PC-3 (cell line): ENCODE results near the gene RNASEH2B. TPM values are rescaled to one million over a fixed set of nuclear protein-coding genes. Genes with fewer than 3 reads are reported as not detected.

ENCODE experiments used
- ATAC-seq: fragments of 200-7000 bp; cut with Tn5 transposase; 2 replicates; pipeline ENCODE4 v1.9.1; 2020; ENCODE audit warnings: mild to moderate bottlenecking, moderate library complexity
- BruUV-seq: library from RNA; stranded (reverse); fragments of 400-500 nt; replicated peaks from 2 replicates; lab custom pipeline; 2021; lab: Mats Ljungman, UMichigan
- CTCF ChIA-PET: fragments of 300-600 bp; sonication (Branson Sonifier 250); formaldehyde crosslinking; loops from one replicate; lab custom pipeline; 2022; ENCODE audit warnings: antibody characterized with exemption; lab: Charles Lee
- POLR2A ChIA-PET: fragments of 300-600 bp; sonication (Branson Sonifier 250); formaldehyde crosslinking; loops from one replicate; lab custom pipeline; 2022; ENCODE audit warnings: antibody characterized with exemption; ENCODE audit not compliant: unreplicated experiment; lab: Charles Lee
- DNase-seq: peaks from one replicate; pipeline ENCODE4 v3.0.0-alpha.2; 2015
- H2AFZ ChIP-seq: fragments of 300-600 bp; sonication (generic); 2 replicates; pipeline ENCODE4 v1.6.0; 2016; ENCODE audit warnings: antibody characterized with exemption, low read length
- H3F3A ChIP-seq: fragments of 300-600 bp; sonication (generic); one replicate; pipeline ENCODE4 v1.6.0; 2017; ENCODE audit warnings: antibody characterized with exemption, low read length, control low read depth, mild to moderate bottlenecking; ENCODE audit not compliant: unreplicated experiment
- H3K27ac ChIP-seq: fragments of 300-600 bp; sonication (generic); 2 replicates; pipeline ENCODE4 v1.5.1; 2016; ENCODE audit warnings: mild to moderate bottlenecking, low read length
- H3K27me3 ChIP-seq: fragments of 300-600 bp; sonication (generic); 2 replicates; pipeline ENCODE4 v1.6.1; 2016; ENCODE audit warnings: low read length, mixed read lengths
- H3K36me3 ChIP-seq: fragments of 300-600 bp; sonication (generic); 2 replicates; pipeline ENCODE4 v1.6.1; 2016; ENCODE audit warnings: low read depth, mixed run types, low read length, mixed read lengths
- H3K4me1 ChIP-seq: fragments of 300-600 bp; sonication (generic); 2 replicates; pipeline ENCODE4 v1.5.1; 2016; ENCODE audit warnings: low read length; ENCODE audit not compliant: insufficient read depth
- H3K4me2 ChIP-seq: fragments of 300-600 bp; sonication (generic); 2 replicates; pipeline ENCODE4 v1.6.0; 2016; ENCODE audit warnings: low read length
- H3K4me3 ChIP-seq: fragments of 300-600 bp; sonication (generic); 2 replicates; pipeline ENCODE4 v1.5.1; 2016; ENCODE audit warnings: mild to moderate bottlenecking, low read length, mixed read lengths
- H3K79me2 ChIP-seq: fragments of 300-600 bp; sonication (generic); 2 replicates; pipeline ENCODE4 v1.6.1; 2017; ENCODE audit warnings: low read length, mixed read lengths
- H3K9ac ChIP-seq: fragments of 300-600 bp; sonication (generic); 2 replicates; pipeline ENCODE4 v1.6.0; 2016; ENCODE audit warnings: mild to moderate bottlenecking, low read length
- H3K9me2 ChIP-seq: fragments of 300-600 bp; sonication (generic); replicated peaks from 2 replicates; pipeline ENCODE4 v1.6.1; 2016; ENCODE audit warnings: mixed run types, low read length, mixed read lengths
- H3K9me3 ChIP-seq: fragments of 300-600 bp; sonication (generic); 2 replicates; pipeline ENCODE4 v1.6.1; 2016; ENCODE audit warnings: low read length, mixed read lengths
- H4K20me1 ChIP-seq: fragments of 300-600 bp; sonication (generic); 2 replicates; pipeline ENCODE4 v1.6.1; 2016; ENCODE audit warnings: low read length, mixed read lengths
- CTCF ChIP-seq: fragments of 300-600 bp; sonication (generic); conservative IDR thresholded peaks from 2 replicates; pipeline ENCODE4 v1.5.1; 2017; ENCODE audit warnings: antibody characterized with exemption, low read depth, mild to moderate bottlenecking, low read length
- EZH2 ChIP-seq: fragments of 300-600 bp; sonication (generic); IDR thresholded peaks from one replicate; pipeline ENCODE4 v1.6.1; 2017; ENCODE audit warnings: antibody characterized with exemption, mild to moderate bottlenecking, low read length; ENCODE audit not compliant: unreplicated experiment
- EZH2phosphoT487 ChIP-seq: fragments of 300-600 bp; sonication (generic); IDR thresholded peaks from 2 replicates; pipeline ENCODE4 v1.6.1; 2018; ENCODE audit warnings: mild to moderate bottlenecking, antibody characterized with exemption, low read length, borderline replicate concordance
- intact Hi-C: fragments of 100-400 bp; cut with micrococcal nuclease; formaldehyde crosslinking; loops from 2 replicates; pipeline ENCODE4 v1.9.0; 2023
- total RNA-seq: library from RNA; depleted of rRNA; stranded (reverse); fragments of >200 nt; gene quantifications from 2 replicates; pipeline ENCODE4 v1.2.3, GENCODE V29; 2014

The RNASEH2B gene
- total RNA-seq, 1 experiment from 2014 or later, result 36.0 TPM

GRCh38 chr13:50873991-50874390, 35.6 kb upstream of the RNASEH2B start:
- ChIA-PET CTCF (no interaction called here), POLR2A (no interaction called here)
- no peaks in the 10 kb centered on the region for H3F3A ChIP-seq
- H3K27me3 ChIP-seq, result no peaks in the 10 kb centered on the region
- TF ChIP-seq EZH2phosphoT487 (no peak), EZH2 (no peak), CTCF (no peak)
- no peak overlapping the region for H3K4me3 ChIP-seq
- H3K36me3 ChIP-seq, result no peaks in the 10 kb centered on the region
- no peaks in the 10 kb centered on the region for H3K9me2 ChIP-seq
- no peak for DNase-seq
- no TSS peak for BruUV-seq
- no peak overlapping the region for H3K4me2 ChIP-seq
- H3K9me3 ChIP-seq, result no peaks in the 10 kb centered on the region
- H3K27ac ChIP-seq, result no peak overlapping the region
- no peak overlapping the region for H3K9ac ChIP-seq
- H4K20me1 ChIP-seq, result no peaks in the 10 kb centered on the region
- H3K79me2 ChIP-seq, result no peaks in the 10 kb centered on the region
- no peak overlapping the region for H2AFZ ChIP-seq
- no peaks in the 10 kb centered on the region for H3K4me1 ChIP-seq
- ATAC-seq, result no peak
- intact Hi-C loops, result no loop called here

- intact Hi-C loops, result no loop called here
- H3K79me2 ChIP-seq, result no peaks in the 10 kb centered on the region
- no peak overlapping the region for H3K27ac ChIP-seq
- no peaks in the 10 kb centered on the region for H3K36me3 ChIP-seq
- H2AFZ ChIP-seq, result no peak overlapping the region
- H3K4me3 ChIP-seq, result no peak overlapping the region
- no peaks in the 10 kb centered on the region for H3F3A ChIP-seq
- ChIA-PET POLR2A (no interaction called here), CTCF (no interaction called here)
- no peak overlapping the region for H3K4me2 ChIP-seq
- H3K9ac ChIP-seq, result no peak overlapping the region
- no peaks in the 10 kb centered on the region for H3K4me1 ChIP-seq
- no peaks in the 10 kb centered on the region for H3K9me3 ChIP-seq
- no peaks in the 10 kb centered on the region for H4K20me1 ChIP-seq
- ATAC-seq, result no peak
- no peaks in the 10 kb centered on the region for H3K9me2 ChIP-seq
- BruUV-seq, result no TSS peak
- H3K27me3 ChIP-seq, result no peaks in the 10 kb centered on the region
- DNase-seq, result no peak
- TF ChIP-seq EZH2 (no peak), EZH2phosphoT487 (no peak), CTCF (no peak)
These were observed 26.7 kb upstream of the RNASEH2B start for GRCh38 chr13:50882816-50883435.

GRCh38 chr13:50883728-50884127, 25.9 kb upstream of the RNASEH2B start:
- Histone ChIP-seq H3K27ac (no peak overlapping the region), H3K9me3 (no peaks in the 10 kb centered on the region), H3K36me3 (no peaks in the 10 kb centered on the region), H3K9ac (no peak overlapping the region), H3K27me3 (no peaks in the 10 kb centered on the region), H3K4me1 (no peaks in the 10 kb centered on the region), H3K9me2 (no peaks in the 10 kb centered on the region), H4K20me1 (no peaks in the 10 kb centered on the region), H3K4me2 (no peak overlapping the region), H3K79me2 (no peaks in the 10 kb centered on the region), H3K4me3 (no peak overlapping the region), H2AFZ (no peak overlapping the region), H3F3A (no peaks in the 10 kb centered on the region)
- CTCF ChIA-PET, result no interaction called here
- POLR2A ChIA-PET, result no interaction called here
- no TSS peak for BruUV-seq
- TF ChIP-seq CTCF (no peak), EZH2phosphoT487 (no peak), EZH2 (no peak)
- ATAC-seq (no peak), DNase-seq (no peak)
- intact Hi-C loops, result no loop called here
